NCI-H345 treated with DMSO at 0.1 percent for 48 hours (cell line): ENCODE data around the gene ELL.
A peak's percentile ranks its signal among the peaks of the same experiment; 100 is the strongest.

Experiments
- DNase-seq: peaks from one replicate; lab custom pipeline; 2025; ENCODE audit not compliant: unreplicated experiment; lab: John Stamatoyannopoulos, UW

Gene ELL

DNA sequence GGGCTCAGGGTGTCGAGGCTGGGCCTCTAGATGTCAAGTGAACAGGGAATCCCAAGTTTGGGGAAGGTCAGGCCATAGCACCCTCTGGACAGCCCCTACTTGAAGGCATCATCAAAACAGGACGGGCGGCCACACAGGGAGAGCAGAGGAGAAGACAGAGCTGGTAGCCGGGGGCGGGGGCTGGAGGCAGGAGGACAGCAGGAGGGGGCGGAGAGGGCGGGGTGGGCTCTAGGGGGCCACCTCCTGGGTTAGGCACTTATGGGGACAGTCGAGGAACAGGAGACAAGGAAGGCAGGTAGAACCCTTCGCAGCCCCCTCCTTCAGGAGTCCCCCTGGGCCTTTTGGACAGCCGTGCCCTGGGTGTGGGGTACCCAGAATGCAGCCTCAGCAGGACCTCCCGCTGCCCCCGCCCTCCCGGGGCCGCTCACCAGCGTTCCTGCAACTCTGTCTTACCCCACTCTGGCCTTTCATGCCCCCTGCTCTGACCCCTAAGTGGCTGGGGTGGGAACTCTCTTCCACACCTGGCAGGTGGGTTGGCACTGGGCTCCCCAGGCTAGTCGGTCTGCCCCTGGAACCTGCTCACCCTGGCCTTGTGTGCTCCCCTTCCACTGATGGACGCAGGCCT, 96.9 kb downstream of the ELL start:
- no peak for DNase-seq

GRCh38 chr19:18424122-18424889, 97.6 kb downstream of the ELL start:
- no peak for DNase-seq

GRCh38 chr19:18423258-18424020, 98.4 kb downstream of the ELL start:
- DNase-seq = no peak

DNA sequence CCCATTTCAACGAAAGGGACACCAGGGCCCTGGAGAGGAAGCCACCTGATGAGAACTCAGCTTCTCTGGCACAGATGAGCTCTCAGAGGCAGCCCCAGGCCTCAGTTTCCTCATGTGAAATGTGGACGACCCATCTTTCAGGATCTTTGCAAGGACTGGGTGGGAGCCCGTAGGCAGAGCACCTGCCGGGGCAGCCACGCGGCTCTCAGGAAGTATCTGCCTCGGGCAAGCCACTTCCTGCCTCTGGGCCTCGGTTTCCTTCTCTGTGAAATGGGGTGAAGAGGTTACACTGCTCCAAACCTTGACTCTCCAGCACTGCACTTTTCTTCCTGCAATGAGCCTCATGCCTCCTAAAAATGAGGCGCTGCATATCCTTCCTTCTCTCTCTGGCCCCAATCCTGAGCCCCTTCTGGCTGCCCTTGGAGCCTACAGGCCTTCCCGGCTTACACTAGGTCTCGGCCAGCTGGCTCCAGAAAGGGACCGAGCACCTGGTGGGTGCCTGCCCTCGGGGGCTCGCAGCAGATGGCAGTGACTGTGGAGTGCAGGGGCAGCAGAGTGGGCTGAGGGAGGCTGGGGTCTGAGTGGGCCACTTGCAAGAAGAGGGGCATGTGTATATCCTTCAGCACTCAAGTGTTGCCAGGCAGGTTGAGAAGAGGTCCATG, 99.2 kb downstream of the ELL start:
- no peak for DNase-seq

DNA sequence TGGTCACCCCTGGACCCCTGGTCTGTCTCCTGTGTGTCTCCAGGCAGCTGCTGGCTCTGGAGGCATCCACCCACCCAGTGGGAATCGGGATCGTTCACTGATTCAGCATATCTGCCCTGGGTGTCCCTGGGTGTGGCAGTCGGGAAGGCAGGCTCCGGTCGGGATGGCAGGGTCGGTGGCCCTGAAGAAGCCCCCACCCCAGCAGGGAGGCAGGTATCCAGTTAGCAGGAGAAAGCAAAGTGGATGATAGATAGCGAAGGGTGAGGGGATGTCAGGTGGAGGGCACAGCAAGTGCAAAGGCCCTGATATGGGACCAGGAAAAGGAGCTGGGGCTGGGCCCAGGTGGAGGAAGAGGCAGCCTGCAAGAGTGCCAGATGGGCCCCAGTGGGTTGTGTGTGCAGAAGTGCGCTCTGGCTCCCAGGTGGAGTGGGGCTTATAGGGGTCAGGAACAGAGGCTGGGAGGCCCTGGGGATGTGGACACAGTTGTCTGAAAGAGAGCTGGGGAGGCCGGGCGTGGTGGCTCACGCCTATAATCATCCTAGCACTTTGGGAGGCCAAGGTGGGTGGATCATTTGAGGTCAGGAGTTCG, 100.4 kb downstream of the ELL start:
- DNase-seq = no peak

DNA sequence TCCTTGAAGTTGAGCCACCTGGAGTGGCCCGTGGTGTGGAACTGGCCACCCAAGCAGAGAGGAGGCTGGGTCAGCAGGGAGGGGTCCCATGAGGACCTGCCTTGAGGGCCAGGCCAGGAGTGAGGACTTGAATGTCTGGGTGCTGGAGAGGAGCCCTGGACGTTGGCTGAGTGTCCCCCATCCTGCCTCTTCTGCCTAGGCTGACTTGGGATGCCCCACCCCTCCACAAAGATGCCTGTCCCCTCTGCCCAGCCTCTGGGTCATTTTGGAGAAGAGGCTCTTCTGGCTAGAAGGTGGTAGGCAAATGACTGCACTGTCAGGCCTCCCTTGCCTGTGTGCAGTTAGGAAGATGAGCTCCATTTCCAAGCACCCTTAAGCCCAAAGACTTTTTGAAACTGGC, 100.9 kb downstream of the ELL start:
- no peak for DNase-seq

- DNase-seq = no peak
Observed at GRCh38 chr19:18419699-18420460, 102.0 kb downstream of the ELL start.

DNA sequence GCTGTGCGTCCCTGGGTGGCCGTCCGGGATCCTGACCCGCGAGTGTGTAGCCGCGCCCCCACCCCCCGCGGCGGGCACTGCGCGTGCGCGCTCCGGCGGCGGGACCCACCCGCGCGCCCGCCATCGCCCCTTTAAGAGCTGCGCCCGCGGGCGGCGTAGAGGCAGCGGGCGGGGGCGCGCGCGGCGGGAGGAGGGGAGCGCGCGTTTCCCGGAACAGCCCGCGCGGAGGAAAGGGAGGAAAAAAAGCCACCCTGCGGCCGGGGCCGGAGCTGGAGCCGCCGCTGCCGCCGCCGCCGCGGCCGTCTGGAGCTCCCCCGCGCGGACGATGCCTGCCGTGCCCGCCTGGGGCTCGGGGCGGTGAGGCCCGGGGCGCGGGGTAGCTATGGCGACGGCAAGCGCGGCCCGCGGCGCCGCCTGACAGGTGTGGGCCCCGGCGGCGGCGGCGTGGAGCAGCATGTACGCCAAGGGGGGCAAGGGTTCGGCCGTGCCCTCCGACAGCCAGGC, 102.6 kb downstream of the ELL start, which contains the start of gene SSBP4:
Gene SSBP4 (plus strand): TSS at position 204 of the 504 bp plus-strand sequence. CDS start 251 bp downstream, at position 455.
- peak; percentile 15 for DNase-seq

- no peak for DNase-seq
Observed at GRCh38 chr19:18418483-18419194, 103.2 kb downstream of the ELL start.

- DNase-seq = no peak
Observed at GRCh38 chr19:18418029-18418482, 103.8 kb downstream of the ELL start.

- no peak for DNase-seq
Observed at GRCh38 chr19:18417250-18418028, 104.4 kb downstream of the ELL start.

GRCh38 chr19:18416778-18417249, 105.1 kb downstream of the ELL start:
- DNase-seq = peak; percentile 28

DNA sequence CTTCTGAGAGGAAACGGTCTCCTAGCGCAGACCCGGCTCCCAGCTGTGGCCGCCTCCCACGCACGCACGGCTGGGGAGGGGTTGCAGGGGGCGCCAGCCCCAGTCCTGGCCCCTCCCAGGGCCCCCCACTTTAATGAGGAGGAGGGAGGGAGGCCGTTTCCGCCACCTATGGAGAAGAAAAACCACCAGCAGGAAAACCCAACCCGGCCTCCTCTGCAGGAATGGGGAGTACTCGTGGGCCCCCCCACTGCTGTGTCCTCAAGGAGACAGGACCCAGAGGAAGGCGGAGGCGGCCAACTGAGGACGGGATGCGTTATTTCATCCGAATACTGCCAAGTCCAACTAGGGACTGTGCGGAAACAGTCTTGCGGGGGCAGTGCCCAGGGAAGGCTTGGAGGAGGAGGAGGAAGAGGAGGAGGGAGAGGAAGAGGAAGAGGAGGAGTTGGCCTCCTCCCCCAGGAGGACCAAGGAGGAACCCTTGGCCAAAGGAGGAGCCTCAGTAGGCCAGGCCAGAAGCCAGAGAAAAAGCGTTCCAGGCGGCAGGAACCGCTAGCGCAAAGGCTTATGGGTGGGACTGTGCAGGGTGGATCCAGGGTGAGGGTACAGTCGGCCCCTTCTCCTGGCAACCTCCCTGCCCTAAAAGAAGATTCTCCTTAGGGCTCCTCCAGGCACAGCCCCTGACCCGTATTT, 106.5 kb downstream of the ELL start:
- DNase-seq = no peak

GRCh38 chr19:18414504-18415177, 107.2 kb downstream of the ELL start:
- no peak for DNase-seq

DNA sequence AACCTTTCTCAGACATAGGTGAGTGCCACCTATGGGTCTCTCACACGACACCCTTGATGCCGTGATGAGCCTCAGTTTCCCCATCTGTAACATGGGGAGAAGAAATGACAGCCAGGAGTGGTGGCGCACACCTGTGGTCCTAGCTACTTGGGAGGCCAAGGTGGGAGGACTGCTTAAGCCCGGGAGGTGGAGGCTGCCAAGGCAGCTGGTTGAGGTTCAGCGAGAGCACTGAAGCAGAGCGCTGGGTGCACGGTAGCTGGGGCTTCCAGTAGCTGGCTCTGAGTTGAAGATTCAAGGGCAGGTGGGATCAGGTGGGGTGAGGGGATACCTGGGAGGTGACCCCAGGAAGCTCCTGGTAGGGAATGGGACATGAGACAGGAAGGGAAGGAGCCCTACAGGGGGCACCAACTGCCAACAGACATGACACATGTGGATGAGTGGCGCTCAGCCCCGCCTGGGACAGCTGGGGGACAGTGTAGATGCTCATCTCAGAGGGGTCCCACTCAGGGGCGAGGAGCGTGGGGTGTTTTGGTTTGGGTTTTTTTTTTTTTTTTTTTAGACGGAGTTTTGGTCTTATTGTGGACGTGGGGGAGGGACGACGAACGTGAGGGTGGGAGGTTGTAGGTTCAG, 109.1 kb downstream of the ELL start:
- no peak for DNase-seq

DNA sequence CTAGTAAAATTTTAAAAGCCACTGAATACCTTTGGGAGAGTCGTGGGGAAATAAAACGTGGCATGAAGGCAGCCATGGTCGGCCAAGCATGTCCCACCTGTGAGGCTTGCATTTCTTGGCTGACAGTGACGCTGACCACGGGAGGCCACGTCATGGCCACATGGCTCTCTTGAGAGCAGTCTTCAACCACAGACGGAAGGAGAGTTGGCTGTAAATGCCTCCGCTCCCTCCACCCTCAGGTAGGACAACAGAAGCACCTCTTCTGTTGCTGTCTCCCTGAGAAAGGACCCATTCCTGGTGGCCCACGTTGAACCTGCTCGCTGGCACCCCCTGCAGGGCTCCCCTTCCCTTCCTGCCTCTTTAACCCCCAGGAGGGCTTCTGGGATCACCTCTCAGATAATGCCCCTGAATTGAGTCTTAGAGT, 113.8 kb downstream of the ELL start:
- DNase-seq = no peak

DNA sequence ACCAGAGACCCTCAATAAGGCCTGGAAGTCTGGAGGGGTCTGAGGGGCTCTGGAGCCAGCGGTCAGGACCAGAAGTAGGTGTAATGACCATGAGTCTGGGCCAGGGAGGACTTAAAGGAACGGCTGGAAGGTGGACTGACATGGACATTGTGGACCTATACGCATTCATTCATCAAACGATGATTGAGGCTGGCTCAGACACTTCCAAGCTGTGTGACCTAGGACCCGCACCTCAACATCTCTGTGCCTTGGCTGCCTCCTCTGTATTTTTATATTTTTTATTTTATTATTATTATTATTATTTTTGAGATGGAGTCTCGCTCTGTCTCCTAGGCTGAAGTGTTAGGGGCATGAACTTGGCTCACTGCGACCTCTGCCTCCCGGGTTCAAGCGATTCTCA, 115.1 kb downstream of the ELL start:
- DNase-seq = no peak
